Measurements from ENCODE around the gene P2RX4.
"Not testable (repeated sequence)": the region's sequence is repeated elsewhere in the genome, so short reads cannot be mapped to it uniquely, and the experiment has no call there.

P2RX4 gene

GRCh38 chr12:121223292-121224285 is 13.7 kb downstream of the P2RX4 start:
- DNase-seq, result peak; percentile 9 to 24

DNA sequence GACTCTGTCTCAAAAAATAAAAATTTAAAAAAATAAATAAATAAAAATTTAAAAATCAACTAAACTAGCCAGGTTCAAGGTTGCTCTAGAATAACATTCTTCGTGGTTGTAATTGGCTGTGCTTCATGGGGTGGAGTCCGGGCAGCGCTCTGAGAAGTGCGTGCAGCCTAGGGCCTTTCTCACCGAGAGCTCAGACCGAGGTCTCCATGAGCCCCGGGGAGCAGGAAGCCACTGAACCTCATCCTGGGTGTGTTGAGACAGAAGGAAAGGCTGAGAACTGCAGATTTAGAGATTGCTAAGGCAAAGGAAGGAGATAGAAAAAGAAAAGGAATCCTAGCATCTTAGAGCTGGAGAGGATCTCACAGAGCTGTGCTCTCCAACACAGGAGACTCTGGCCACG is 14.7 kb downstream of the P2RX4 start:
- no peak for DNase-seq

GRCh38 chr12:121226399-121226798 is 16.5 kb downstream of the P2RX4 start:
- no peak for DNase-seq

DNA sequence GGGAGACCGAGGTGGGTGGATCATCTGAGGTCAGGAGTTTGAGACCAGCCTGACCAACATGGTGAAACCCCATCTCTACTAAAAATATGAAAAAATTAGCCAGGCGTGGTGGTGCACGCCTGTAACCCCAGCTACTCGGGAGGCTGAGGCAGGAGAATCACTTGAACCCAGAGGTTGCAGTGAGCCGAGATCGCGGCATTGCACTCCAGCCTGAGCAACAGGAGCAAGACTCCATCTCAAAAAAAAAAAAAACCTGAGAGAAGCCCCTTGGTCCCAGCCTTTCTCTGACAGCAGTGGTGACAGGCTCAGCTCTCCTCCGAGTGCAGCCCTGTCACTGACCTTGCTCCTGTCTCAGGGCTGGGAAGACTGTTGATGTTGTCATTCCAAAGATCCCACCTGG is 16.9 kb downstream of the P2RX4 start:
- not testable (repeated sequence) for DNase-seq

- DNase-seq, result no peak
Measured at GRCh38 chr12:121227294-121227693, 17.4 kb downstream of the P2RX4 start.

DNA sequence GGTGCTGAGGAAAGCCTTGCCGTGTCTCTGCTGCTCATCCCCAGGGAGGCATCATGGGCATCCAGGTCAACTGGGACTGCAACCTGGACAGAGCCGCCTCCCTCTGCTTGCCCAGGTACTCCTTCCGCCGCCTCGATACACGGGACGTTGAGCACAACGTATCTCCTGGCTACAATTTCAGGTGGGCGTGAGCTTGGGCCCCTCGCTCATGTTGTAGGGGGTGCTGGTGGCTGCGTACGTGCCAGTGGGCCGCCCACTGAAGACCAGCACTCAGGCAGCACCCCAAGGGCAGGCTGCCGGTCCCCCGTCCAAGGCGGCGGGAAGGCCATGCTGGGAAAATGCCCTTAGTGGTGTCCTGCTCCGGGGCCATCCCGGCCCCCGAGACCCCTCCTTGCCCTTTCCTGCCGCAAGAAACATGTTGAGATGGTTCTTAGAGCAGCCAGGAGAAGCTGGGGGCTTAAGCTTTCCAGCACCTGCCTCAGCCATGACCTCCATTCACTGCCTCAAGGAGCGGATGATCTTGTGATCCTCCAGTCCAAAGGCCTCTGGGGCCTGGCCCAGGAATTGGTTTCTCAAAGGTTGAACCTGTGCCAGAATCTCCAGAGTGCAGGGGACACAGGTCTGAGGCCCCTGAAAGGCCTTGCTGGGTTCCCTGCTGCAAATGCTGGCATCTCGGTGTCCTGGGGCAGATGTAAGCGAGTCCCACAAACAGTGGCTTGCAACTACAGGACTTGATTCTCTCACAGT is 19.2 kb downstream of the P2RX4 start:
- DNase-seq, result no peak

DNA sequence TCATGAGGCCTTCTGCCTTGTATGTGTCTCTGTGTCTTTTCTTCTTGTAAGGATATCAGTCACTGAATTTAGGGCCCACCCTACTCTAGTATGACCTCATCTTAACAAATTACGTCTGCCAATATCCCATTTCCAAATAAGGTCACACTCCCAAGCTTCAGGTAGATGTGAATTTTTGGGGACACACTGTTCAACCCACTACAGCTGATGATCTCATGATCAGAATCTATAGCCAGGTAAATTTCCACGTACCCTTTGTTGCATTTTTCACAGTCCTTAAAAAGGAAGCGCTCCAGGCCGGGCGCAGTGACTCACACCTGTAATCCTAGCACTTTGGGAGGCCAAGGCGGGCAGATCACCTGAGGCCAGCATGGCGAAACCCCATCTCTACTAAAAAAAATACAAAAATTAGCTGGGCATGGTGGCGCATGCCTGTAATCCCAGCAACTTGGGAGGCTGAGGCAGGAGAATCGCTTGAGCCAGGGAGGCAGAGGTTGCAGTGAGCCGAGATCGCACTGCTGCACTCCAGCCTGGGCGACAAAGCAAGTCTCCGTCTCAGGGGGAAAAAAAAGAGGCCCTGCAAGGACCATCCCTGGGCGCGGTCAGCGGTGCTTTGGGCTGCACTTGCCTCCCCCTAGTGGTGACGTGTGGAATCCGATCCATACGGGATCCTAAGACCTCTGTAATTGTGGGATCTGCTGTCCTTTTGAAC is 20.1 kb downstream of the P2RX4 start:
- peak in 1 of 2 experiments; percentile 18 for DNase-seq

GRCh38 chr12:121230538-121230907 is 20.6 kb downstream of the P2RX4 start:
- no peak for DNase-seq

DNA sequence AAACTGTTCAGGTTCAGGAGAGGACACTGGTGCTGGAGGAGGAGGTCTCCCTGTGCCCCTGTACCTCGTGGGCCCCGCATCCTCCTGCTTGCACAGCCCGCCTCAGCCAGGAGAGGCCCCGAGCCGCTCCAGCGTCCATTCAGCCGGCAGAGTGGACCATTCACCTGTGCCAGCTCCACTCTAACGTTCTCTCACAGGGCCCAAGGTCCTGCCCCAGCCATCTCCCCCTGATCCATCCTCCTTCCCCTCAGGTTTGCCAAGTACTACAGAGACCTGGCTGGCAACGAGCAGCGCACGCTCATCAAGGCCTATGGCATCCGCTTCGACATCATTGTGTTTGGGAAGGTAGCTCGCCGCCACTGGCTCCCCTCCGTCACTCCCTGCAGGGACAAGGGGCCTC is 22.2 kb downstream of the P2RX4 start:
- no peak for DNase-seq

- no peak for DNase-seq
Measured at GRCh38 chr12:121232977-121233627, 23.2 kb downstream of the P2RX4 start.

DNA sequence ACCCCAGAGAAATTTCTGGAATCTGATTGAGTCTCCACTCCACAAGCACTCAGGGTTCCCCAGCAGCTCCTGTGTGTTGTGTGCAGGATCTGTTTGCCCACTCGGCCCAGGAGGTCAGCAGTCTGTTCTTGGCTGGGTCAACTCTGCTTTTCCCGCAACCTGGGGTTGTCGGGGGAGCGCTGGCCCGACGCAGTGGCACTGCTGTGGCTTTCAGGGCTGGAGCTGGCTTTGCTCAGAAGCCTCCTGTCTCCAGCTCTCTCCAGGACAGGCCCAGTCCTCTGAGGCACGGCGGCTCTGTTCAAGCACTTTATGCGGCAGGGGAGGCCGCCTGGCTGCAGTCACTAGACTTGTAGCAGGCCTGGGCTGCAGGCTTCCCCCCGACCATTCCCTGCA is 23.7 kb downstream of the P2RX4 start:
- no peak for DNase-seq

GRCh38 chr12:121236776-121237175 is 26.8 kb downstream of the P2RX4 start:
- no peak for DNase-seq

DNA sequence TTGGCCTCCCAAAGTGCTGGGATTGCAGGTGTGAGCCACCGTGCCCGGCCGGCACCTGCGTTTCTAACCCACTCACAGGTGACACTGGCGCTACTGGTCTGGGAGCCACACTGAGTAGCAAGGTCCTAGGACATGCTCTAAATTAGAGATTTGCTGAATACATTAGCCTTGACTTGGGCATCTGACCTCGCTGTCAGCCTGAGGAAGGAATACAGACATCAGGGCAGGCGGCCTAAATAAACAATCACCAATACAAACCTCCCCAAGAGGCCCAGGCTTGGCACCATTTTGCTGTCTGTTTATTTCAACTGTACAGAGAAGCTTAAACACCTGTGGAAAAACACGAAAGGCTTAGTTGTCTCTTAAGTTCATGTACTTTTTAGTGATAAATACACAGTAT is 27.5 kb downstream of the P2RX4 start:
- no peak for DNase-seq

DNA sequence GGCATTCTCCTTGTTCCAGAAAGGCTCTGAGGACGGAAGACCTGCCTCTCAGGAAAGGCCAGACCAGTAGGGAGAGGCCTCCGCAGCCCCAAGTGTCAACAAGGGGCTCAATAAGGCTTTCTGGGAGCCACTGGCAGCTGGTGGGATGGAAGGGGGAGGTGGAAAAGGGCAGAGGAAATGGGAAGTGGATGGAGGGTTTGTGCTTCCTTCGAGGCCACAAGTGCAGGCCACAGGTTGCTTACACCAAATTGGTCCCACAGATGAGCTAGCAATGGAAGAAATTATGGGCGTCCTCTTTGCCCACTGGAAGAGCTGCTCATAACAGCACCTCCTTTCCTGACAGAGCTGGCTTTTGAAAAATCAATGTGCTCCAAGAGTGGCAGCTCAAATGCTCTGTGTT is 28.2 kb downstream of the P2RX4 start:
- DNase-seq, result no peak

- DNase-seq, result peak; percentile 12 to 14
Measured at GRCh38 chr12:121238604-121239350, 28.8 kb downstream of the P2RX4 start.

DNA sequence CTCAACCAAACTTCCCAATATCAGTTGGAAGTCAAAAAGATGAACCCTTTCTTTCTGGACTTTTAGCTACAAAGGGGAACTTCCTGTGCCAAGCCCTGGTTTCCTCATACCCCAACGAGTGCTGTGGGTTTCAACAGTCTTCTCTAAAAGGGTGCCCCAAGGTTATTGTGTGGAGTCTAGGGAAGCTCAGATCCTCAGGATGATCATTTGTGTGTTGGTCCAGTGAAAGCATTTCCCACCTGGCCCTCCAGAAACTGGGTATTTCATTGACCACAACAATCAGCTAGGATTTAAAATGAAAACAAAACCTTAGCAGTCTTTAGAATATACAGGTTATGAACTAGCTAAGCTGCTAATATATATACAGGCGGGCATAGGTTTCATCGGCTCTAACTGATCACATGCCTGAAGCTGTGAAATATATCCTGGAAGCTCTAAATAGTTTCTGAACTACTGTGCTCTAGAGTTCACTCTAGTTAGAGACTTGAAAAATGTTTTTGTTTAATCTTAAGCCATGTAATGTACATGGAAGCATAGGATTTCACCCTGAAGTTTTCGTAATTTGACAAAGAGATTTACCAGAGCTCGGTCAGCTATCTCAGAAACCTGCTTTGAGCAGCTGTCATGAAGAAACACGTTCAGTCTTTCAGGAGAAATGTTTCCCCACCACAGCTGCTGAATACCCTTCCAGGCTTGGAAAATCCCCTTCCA is 29.6 kb downstream of the P2RX4 start:
- DNase-seq, result peak; percentile 82 to 87

- DNase-seq, result no peak
Measured at GRCh38 chr12:121240062-121240420, 30.1 kb downstream of the P2RX4 start.

DNA sequence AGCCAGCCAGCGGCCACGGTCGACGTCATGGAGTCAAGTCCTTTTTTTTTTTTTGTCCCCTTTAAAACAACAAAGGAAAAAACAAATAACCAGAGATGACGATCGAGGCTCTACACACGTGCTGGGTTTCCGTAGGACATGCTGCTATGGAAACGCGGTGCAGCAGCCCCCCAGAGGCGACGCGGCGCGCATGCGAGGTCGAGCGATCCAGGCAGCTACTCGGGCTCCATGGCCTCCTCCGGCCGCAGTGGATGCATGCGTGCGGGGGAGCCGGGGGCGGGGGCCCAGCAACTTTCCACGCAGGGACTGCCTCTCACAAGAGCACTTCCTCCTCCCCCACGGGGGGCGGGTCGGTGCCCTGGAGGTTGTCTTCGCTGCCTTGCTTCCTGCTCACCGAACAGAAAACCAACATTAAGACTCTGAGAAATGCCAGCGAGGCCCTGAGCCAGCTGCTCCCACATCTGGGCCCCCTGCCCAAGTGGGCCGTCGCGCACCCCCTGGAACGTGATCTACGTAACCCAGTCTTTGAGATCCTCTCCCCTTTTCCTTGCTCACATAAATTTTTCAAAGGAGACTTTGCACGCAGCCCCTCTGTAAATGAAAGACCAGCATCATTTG is 30.7 kb downstream of the P2RX4 start:
- peak in 1 of 2 experiments; percentile 15 for DNase-seq

DNA sequence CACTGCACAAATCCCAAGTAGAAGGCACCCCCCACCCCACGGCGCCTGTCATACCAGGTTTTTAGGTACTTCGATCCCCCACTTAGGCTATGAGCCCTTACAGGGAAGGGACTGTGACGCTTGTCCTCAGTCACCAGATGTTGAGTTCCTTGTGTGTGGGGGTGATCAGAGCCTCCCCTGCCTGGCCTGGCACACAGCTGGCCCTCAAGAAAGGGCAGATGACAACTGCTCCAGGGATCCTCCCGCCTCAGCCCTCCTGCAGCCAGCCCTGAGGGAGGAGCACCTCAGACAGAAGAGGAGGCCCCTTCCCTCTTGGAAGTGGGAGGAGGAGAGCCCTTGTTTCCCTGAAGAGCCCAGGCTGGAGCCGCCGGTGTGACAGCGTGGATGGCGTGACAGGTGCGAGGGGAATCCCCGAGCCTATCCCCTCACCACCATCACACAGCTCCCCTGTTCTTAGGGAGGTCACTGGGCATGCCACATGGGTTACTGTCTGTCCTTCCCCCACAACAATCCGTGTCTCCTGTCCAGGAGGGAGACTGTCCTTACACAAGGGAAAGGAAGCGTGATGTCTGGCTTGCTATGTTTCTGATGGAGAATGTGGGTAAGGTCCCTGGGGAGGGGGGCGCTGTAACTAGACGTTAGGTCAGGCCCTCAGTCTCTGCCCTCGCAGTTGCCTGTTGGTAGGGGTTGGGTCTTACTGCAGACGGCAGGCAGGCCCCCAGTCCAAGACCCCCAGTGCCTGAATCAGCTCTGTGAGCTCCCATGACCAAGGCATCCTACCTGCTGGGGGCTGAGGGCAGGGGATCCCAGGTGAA is 31.4 kb downstream of the P2RX4 start:
- no peak for DNase-seq

DNA sequence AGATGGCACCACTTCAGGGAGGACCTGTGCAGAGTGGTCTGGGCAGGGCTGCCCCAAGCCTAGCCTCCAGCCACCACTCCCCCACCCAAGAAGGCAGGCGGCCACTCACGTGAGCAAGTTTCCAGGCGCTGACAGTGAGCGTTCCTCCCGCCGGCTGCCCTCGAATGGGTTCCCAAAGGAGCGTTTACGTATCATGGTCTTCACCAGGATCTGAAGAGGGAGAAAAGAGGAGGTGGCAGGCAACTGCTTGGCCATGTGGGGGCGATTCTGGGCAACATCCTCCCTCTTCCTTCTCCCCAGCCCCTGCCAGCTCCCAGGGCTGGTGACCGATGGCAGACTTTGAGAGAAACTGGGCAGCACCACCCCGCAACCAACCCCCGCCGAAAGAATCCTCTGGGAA is 35.1 kb downstream of the P2RX4 start:
- DNase-seq, result no peak

Measured in AML-193 (cell line).